Activated CD4-positive, alpha-beta T cell treated with anti-CD3 and anti-CD28 coated beads for 24 hours (primary cell): ENCODE data around the gene AZU1.

ENCODE experiments used
- DNase-seq, 2 donors: peaks; one replicate each; pipeline ENCODE4 v3.0.0-alpha.2; 2020; ENCODE audit warnings: low read depth in 2 of 2

Gene AZU1

GRCh38 chr19:855566-856120 lies 28.0 kb downstream of the AZU1 start:
- DNase-seq: no peak

- no peak for DNase-seq
Observed at GRCh38 chr19:858284-858683, 30.6 kb downstream of the AZU1 start.

GRCh38 chr19:858868-859843 lies 31.5 kb downstream of the AZU1 start, which contains the start of gene CFD:
Gene CFD, plus strand, starts transcription at chr19:859664. Its CDS starts 26 bp downstream, at chr19:859690.
- DNase-seq: no peak

GRCh38 chr19:861141-861755 lies 33.6 kb downstream of the AZU1 start:
- DNase-seq: no peak

GRCh38 chr19:861756-862580 lies 34.3 kb downstream of the AZU1 start:
- peak; percentile 50 to 57 for DNase-seq

- peak; percentile 58 to 75 for DNase-seq
Observed at GRCh38 chr19:862581-863314, 35.1 kb downstream of the AZU1 start.

GRCh38 chr19:863315-863620 lies 35.6 kb downstream of the AZU1 start:
- DNase-seq: no peak

- no peak for DNase-seq
Observed at GRCh38 chr19:866769-867300, 39.2 kb downstream of the AZU1 start.

- DNase-seq: no peak
Observed at GRCh38 chr19:867301-867793, 39.7 kb downstream of the AZU1 start.

GRCh38 chr19:867855-868457 lies 40.3 kb downstream of the AZU1 start:
- DNase-seq: no peak

GRCh38 chr19:868458-869244 lies 41.0 kb downstream of the AZU1 start:
- DNase-seq: no peak

- DNase-seq: no peak
Observed at GRCh38 chr19:869245-870177, 41.9 kb downstream of the AZU1 start.

GRCh38 chr19:870314-870713 lies 42.7 kb downstream of the AZU1 start:
- DNase-seq: no peak

GRCh38 chr19:870963-871401 lies 43.3 kb downstream of the AZU1 start:
- DNase-seq: no peak

GRCh38 chr19:871446-872265 lies 44.0 kb downstream of the AZU1 start:
- no peak for DNase-seq

GRCh38 chr19:872266-872951 lies 44.8 kb downstream of the AZU1 start:
- DNase-seq: peak; percentile 65

- peak; percentile 38 to 41 for DNase-seq
Observed at GRCh38 chr19:873084-873483, 45.4 kb downstream of the AZU1 start.
